BJ (cell line): ENCODE data around the gene MTM1. TPM values are rescaled to one million over a fixed set of nuclear protein-coding genes. Genes with fewer than 3 reads are reported as not detected.

Experiments
- CTCF ChIA-PET: fragments of 350-600 bp; formaldehyde crosslinking; extraction: SDS; loops from one replicate; lab custom pipeline; 2021; ENCODE audit warnings: antibody characterized with exemption, inconsistent platforms; lab: Yijun Ruan, JAX
- POLR2A ChIA-PET: fragments of 300-600 bp; sonication (Branson Sonifier 250); formaldehyde crosslinking; extraction: SDS; loops from one replicate; lab custom pipeline; 2021; ENCODE audit warnings: antibody characterized with exemption; lab: Charles Lee
- DNase-seq: peaks from one replicate; pipeline ENCODE4 v3.0.0-alpha.2; 2011; ENCODE audit warnings: low read depth
- H3K27me3 ChIP-seq: 2 replicates; pipeline ENCODE4 v1.6.0; 2011; ENCODE audit warnings: low read length; ENCODE audit not compliant: control insufficient read depth, insufficient read depth
- H3K36me3 ChIP-seq: 2 replicates; pipeline ENCODE4 v1.5.1; 2011; ENCODE audit warnings: low read length; ENCODE audit not compliant: control insufficient read depth, insufficient read depth
- H3K4me3 ChIP-seq: 2 replicates; pipeline ENCODE4 v1.5.1; 2011; ENCODE audit warnings: low read depth, mild to moderate bottlenecking, control low read depth, low read length
- CTCF ChIP-seq: IDR thresholded peaks from 2 replicates; pipeline ENCODE4 v1.5.1; 2011; ENCODE audit warnings: low read depth, mild to moderate bottlenecking, control low read depth, inconsistent platforms, low read length, moderate library complexity; ENCODE audit not compliant: insufficient read depth
- polyA plus RNA-seq: library from polyadenylated mRNA; depleted of rRNA; stranded (reverse); fragments of >200 nt; gene quantifications from 2 replicates; pipeline ENCODE4 v1.2.3, GENCODE V29; 2011

Gene MTM1
- polyA plus RNA-seq, 1 experiment: 2.6 TPM

GRCh38 chrX:150696866-150697265, 128.4 kb downstream of the MTM1 start:
- Histone ChIP-seq H3K36me3 (peaks cover 1% of the 10 kb centered on the region; the same call in 1 of the 2 replicates), H3K4me3 (no peak overlapping the region), H3K27me3 (no peaks in the 10 kb centered on the region)
- CTCF ChIA-PET: no interaction called here
- POLR2A ChIA-PET: no interaction called here
- no peak for DNase-seq
- TF ChIP-seq CTCF: no peak

GRCh38 chrX:150697641-150698040, 129.2 kb downstream of the MTM1 start:
- DNase-seq: no peak
- H3K36me3 ChIP-seq: peaks cover 1% of the 10 kb centered on the region; the same call in 1 of the 2 replicates
- ChIA-PET POLR2A (no interaction called here), CTCF (no interaction called here)
- no peak for TF ChIP-seq CTCF
- no peak overlapping the region for H3K4me3 ChIP-seq
- no peaks in the 10 kb centered on the region for H3K27me3 ChIP-seq

- DNase-seq: no peak
- Histone ChIP-seq H3K27me3 (no peaks in the 10 kb centered on the region), H3K4me3 (no peak overlapping the region), H3K36me3 (peaks cover 1% of the 10 kb centered on the region; the same call in 1 of the 2 replicates)
- CTCF ChIA-PET: interaction anchor here (0.5 to 1.4 kb wide), 3 partner anchors 16 to 1200 kb away, joined by 3 to 5 read pairs (median 3); no protein-coding TSS in a partner anchor
- TF ChIP-seq CTCF: no peak
- POLR2A ChIA-PET: no interaction called here
These were observed 130.6 kb downstream of the MTM1 start for GRCh38 chrX:150698981-150699380.

GRCh38 chrX:150700107-150700506, 131.7 kb downstream of the MTM1 start:
- no peak for DNase-seq
- TF ChIP-seq CTCF: no peak
- CTCF ChIA-PET: no interaction called here
- Histone ChIP-seq H3K4me3 (no peak overlapping the region), H3K36me3 (peaks cover 1% of the 10 kb centered on the region; the same call in 1 of the 2 replicates), H3K27me3 (no peaks in the 10 kb centered on the region)
- POLR2A ChIA-PET: no interaction called here

GRCh38 chrX:150701377-150701776, 133.0 kb downstream of the MTM1 start:
- CTCF ChIA-PET: no interaction called here
- DNase-seq: no peak
- Histone ChIP-seq H3K4me3 (no peak overlapping the region), H3K36me3 (peaks cover 2% of the 10 kb centered on the region; the same call in 1 of the 2 replicates), H3K27me3 (no peaks in the 10 kb centered on the region)
- POLR2A ChIA-PET: no interaction called here
- no peak for TF ChIP-seq CTCF
